K562 (cell line): ENCODE results near the gene PREB. TPM values are rescaled to one million over a fixed set of nuclear protein-coding genes. Genes with fewer than 3 reads are reported as not detected.

Experiments
- ARID4B ChIP-seq: sonication (generic); formaldehyde crosslinking; IDR thresholded peaks from 2 replicates; pipeline ENCODE4 v1.8.0; 2022; ENCODE audit warnings: mild to moderate bottlenecking, missing genetic modification reagents
- BRF1 ChIP-seq: IDR thresholded peaks from 3 replicates; pipeline ENCODE4 v1.6.1; 2011; ENCODE audit warnings: borderline replicate concordance, mild to moderate bottlenecking; ENCODE audit not compliant: insufficient read length; ENCODE audit errors: extremely low read depth
- KHSRP ChIP-seq: fragments of 450-650 bp; IDR thresholded peaks from 2 replicates; pipeline ENCODE4 v1.6.1; 2017
- STAG1 ChIP-seq: sonication (generic); formaldehyde crosslinking; IDR thresholded peaks from 2 replicates; pipeline ENCODE4 v1.5.0; 2020; ENCODE audit warnings: missing genetic modification reagents, borderline replicate concordance
- TAF9B ChIP-seq: fragments of 450-650 bp; IDR thresholded peaks from 2 replicates; pipeline ENCODE4 v1.6.1; 2018; ENCODE audit warnings: mild to moderate bottlenecking; ENCODE audit not compliant: partially characterized antibody
- USF1 ChIP-seq: sonication (generic); formaldehyde crosslinking; IDR thresholded peaks from 2 replicates; pipeline ENCODE4 v1.9.0; 2022; ENCODE audit warnings: mild to moderate bottlenecking, missing genetic modification reagents
- ZHX1 ChIP-seq: fragments of 150-350 bp; conservative IDR thresholded peaks from 2 replicates; pipeline ENCODE4 v1.6.1; 2014; ENCODE audit warnings: low read length
- ZMIZ1 ChIP-seq, 2 experiments: fragments of 150-350 bp in 1 of 2; IDR thresholded peaks; 2 replicates each; pipeline ENCODE4 v1.6.1; 2012 to 2016; ENCODE audit warnings: low read depth in 2 of 2, low read length in 2 of 2, mild to moderate bottlenecking in 1 of 2, moderate library complexity in 1 of 2
- ZNF263 ChIP-seq: sonication (generic); formaldehyde crosslinking; IDR thresholded peaks from 2 replicates; pipeline ENCODE4 v1.8.0; 2022; ENCODE audit warnings: mild to moderate bottlenecking, missing genetic modification reagents, borderline replicate concordance
- ZNF445 ChIP-seq: fragments of 250-450 bp; sonication (Bioruptor Pico); IDR thresholded peaks from 2 replicates; pipeline ENCODE4 v1.4.0; 2020; ENCODE audit warnings: low read depth, mild to moderate bottlenecking, moderate library complexity
- ZNF668 ChIP-seq: fragments of 250-450 bp; sonication (Bioruptor Pico); IDR thresholded peaks from 2 replicates; pipeline ENCODE4 v1.8.0; 2022; ENCODE audit warnings: mild to moderate bottlenecking, inconsistent platforms
- ZNF707 ChIP-seq: fragments of 250-450 bp; sonication (Bioruptor Pico); conservative IDR thresholded peaks from 2 replicates; pipeline ENCODE4 v1.8.0; 2022; ENCODE audit warnings: inconsistent platforms, mild to moderate bottlenecking, moderate library complexity
- polyA plus RNA-seq, 8 experiments: library from polyadenylated mRNA; depleted of rRNA in 4 of 8; stranded (reverse) in 5 of 8; unstranded in 3 of 8; fragments of >200 nt; fragmentation: Nextera tagmentation in 2 of 8; fragmentation: Illumina TruSeq in 1 of 8; extraction: Ambion mirVana in 2 of 8; extraction: Trizol in 1 of 8; gene quantifications; 2 replicates each; pipeline versions ENCODE4 v1.2.1 to v1.2.3, GENCODE V29; 2011 to 2014; ENCODE audit warnings: inconsistent platforms in 1 of 8, missing spikeins in 1 of 8
- total RNA-seq, 7 experiments: library from RNA; depleted of rRNA in 6 of 7; stranded (reverse); fragments of >200 nt in 6 of 7; fragmentation: Illumina TruSeq in 2 of 7; extraction: Trizol in 2 of 7; gene quantifications; 2 replicates each; pipeline versions ENCODE4 v1.2.1 to v1.2.3, GENCODE V29; 2011 to 2021; ENCODE audit warnings: low replicate concordance in 1 of 7

The PREB gene
- total and polyA plus RNA-seq, 9 of the 15 experiments (the other 6 are each of a cell fraction or from before 2014, with no cell fraction given): 35.1 to 84.2 (median 67.2) TPM

GRCh38 chr2:27123302-27124150, 10.9 kb downstream of the PREB start, which contains the start of gene ABHD1 (continued):
- TF ChIP-seq ZMIZ1 (IDR thresholded peaks at IDR 0.05; ENCODE audit: low read depth in 2 of 2, low read length in 2 of 2): no peak
- no peak for TF ChIP-seq BRF1
- no peak for TF ChIP-seq ZHX1
- no peak for TF ChIP-seq STAG1
- no peak for TF ChIP-seq KHSRP
- no peak for TF ChIP-seq USF1
- no peak for TF ChIP-seq ZNF707
- peak; percentile 36; the same call in 1 of the 2 replicates for TF ChIP-seq ARID4B
- no peak for TF ChIP-seq ZNF445
- no peak for TF ChIP-seq TAF9B
- no peak for TF ChIP-seq ZNF263
- no peak for TF ChIP-seq ZNF668 (CRISPR knock-in tag)
